Measurements from ENCODE around the gene DRD2.

Gene DRD2

GRCh38 chr11:113363406-113363805, 111.8 kb downstream of the DRD2 start:
- DNase-seq = no peak

Data from NCI-H146 (cell line).